CD4-positive, alpha-beta T cell treated with Interferon alpha-2 for 1 hour (primary cell): Measurements from ENCODE around the gene EIF2S1.
A peak's percentile ranks its signal among the peaks of the same experiment; 100 is the strongest.
"Not testable (repeated sequence)": the region's sequence is repeated elsewhere in the genome, so short reads cannot be mapped to it uniquely, and the experiment has no call there.

Source experiments
- DNase-seq, 2 donors: peaks; one replicate each; pipeline ENCODE4 v3.0.0-alpha.2; 2020 to 2022

The EIF2S1 gene

GRCh38 chr14:67372833-67373232 lies 12.7 kb downstream of the EIF2S1 start:
- no peak for DNase-seq

- DNase-seq: no peak
These were observed 13.2 kb downstream of the EIF2S1 start for GRCh38 chr14:67373347-67373746.

GRCh38 chr14:67377916-67378315 lies 17.8 kb downstream of the EIF2S1 start:
- no peak for DNase-seq

GRCh38 chr14:67385120-67385519 lies 25.0 kb downstream of the EIF2S1 start:
- DNase-seq: no peak

GRCh38 chr14:67385618-67386017 lies 25.5 kb downstream of the EIF2S1 start:
- DNase-seq: no peak

GRCh38 chr14:67387195-67387594 lies 27.1 kb downstream of the EIF2S1 start:
- DNase-seq: no peak

GRCh38 chr14:67389275-67389674 lies 29.1 kb downstream of the EIF2S1 start:
- no peak for DNase-seq

- no peak for DNase-seq
These were observed 29.8 kb downstream of the EIF2S1 start for GRCh38 chr14:67389811-67390534.

- DNase-seq: no peak
These were observed 31.1 kb downstream of the EIF2S1 start for GRCh38 chr14:67391268-67391667.

GRCh38 chr14:67392123-67392522 lies 32.0 kb downstream of the EIF2S1 start:
- DNase-seq: no peak

- DNase-seq: no peak
These were observed 32.7 kb downstream of the EIF2S1 start for GRCh38 chr14:67392800-67393199.

GRCh38 chr14:67393689-67394088 lies 33.6 kb downstream of the EIF2S1 start:
- DNase-seq: no peak

- DNase-seq: no peak
These were observed 35.2 kb downstream of the EIF2S1 start for GRCh38 chr14:67395086-67395875.

GRCh38 chr14:67395876-67396189 lies 35.7 kb downstream of the EIF2S1 start:
- DNase-seq: no peak

GRCh38 chr14:67396381-67396970 lies 36.3 kb downstream of the EIF2S1 start:
- no peak for DNase-seq

GRCh38 chr14:67397536-67397935 lies 37.4 kb downstream of the EIF2S1 start:
- no peak for DNase-seq

- no peak for DNase-seq
These were observed 40.3 kb downstream of the EIF2S1 start for GRCh38 chr14:67400434-67400833.

GRCh38 chr14:67405771-67406170 lies 45.6 kb downstream of the EIF2S1 start:
- no peak for DNase-seq

GRCh38 chr14:67408122-67408801 lies 48.1 kb downstream of the EIF2S1 start:
- DNase-seq: not testable (repeated sequence)

- DNase-seq: no peak
These were observed 49.3 kb downstream of the EIF2S1 start for GRCh38 chr14:67409461-67409860.

GRCh38 chr14:67410313-67410712 lies 50.2 kb downstream of the EIF2S1 start:
- no peak for DNase-seq

GRCh38 chr14:67411370-67411769 lies 51.2 kb downstream of the EIF2S1 start:
- DNase-seq: no peak

GRCh38 chr14:67411820-67412421 lies 51.8 kb downstream of the EIF2S1 start, which contains the start of gene PLEK2:
TSS of gene PLEK2 (minus strand) at chr14:67412165. CDS start at chr14:67412059, 106 bp downstream.
- peak; percentile 27 to 60 for DNase-seq
